Endodermal cell (in vitro differentiated cells): ENCODE results near the gene FXYD1. TPM values are rescaled to one million over a fixed set of nuclear protein-coding genes. Genes with fewer than 3 reads are reported as not detected.

Experiments used
- DNase-seq: peaks from one replicate; pipeline ENCODE4 v3.0.0-alpha.2; 2017
- H3K27ac ChIP-seq: 2 replicates; pipeline ENCODE4 v1.5.1; 2013; ENCODE audit warnings: mild to moderate bottlenecking, low read depth, low read length, moderate library complexity
- H3K27me3 ChIP-seq: 2 replicates; pipeline ENCODE4 v1.6.1; 2013; ENCODE audit warnings: mild to moderate bottlenecking, low read length, moderate library complexity; ENCODE audit not compliant: insufficient read depth, control insufficient read depth, poor library complexity, severe bottlenecking
- H3K36me3 ChIP-seq: 2 replicates; pipeline ENCODE4 v1.7.0; 2013; ENCODE audit warnings: mild to moderate bottlenecking, low read length, moderate library complexity; ENCODE audit not compliant: control insufficient read depth, insufficient read depth
- H3K4me1 ChIP-seq: one replicate; pipeline ENCODE4 v1.7.0; 2013; ENCODE audit warnings: low read length; ENCODE audit not compliant: control insufficient read depth, insufficient read depth
- H3K4me3 ChIP-seq: 2 replicates; pipeline ENCODE4 v1.5.1; 2013; ENCODE audit warnings: mild to moderate bottlenecking, low read length, moderate library complexity
- H3K9ac ChIP-seq: 2 replicates; pipeline ENCODE4 v1.6.1; 2013; ENCODE audit warnings: mild to moderate bottlenecking, low read length, moderate library complexity; ENCODE audit not compliant: poor library complexity, severe bottlenecking; ENCODE audit errors: extremely low read depth
- H3K9me3 ChIP-seq: 2 replicates; pipeline ENCODE4 v1.6.1; 2013; ENCODE audit warnings: mild to moderate bottlenecking, low read length, moderate library complexity; ENCODE audit not compliant: control insufficient read depth
- H3K27ac Mint-ChIP-seq: 2 replicates; pipeline ENCODE4 v1.8.0; 2020; ENCODE audit warnings: mixed read lengths
- H3K27me3 Mint-ChIP-seq: 2 replicates; pipeline ENCODE4 v1.8.0; 2021; ENCODE audit warnings: mild to moderate bottlenecking, mixed read lengths; ENCODE audit not compliant: insufficient read depth
- H3K36me3 Mint-ChIP-seq: 2 replicates; pipeline ENCODE4 v1.8.0; 2020; ENCODE audit warnings: low read depth, mixed read lengths
- H3K4me1 Mint-ChIP-seq: 2 replicates; pipeline ENCODE4 v1.8.0; 2020; ENCODE audit warnings: mixed read lengths
- H3K4me3 Mint-ChIP-seq: 2 replicates; pipeline ENCODE4 v1.8.0; 2020; ENCODE audit warnings: mild to moderate bottlenecking, moderate library complexity, mixed read lengths
- H3K9me3 Mint-ChIP-seq: 2 replicates; pipeline ENCODE4 v1.8.0; 2020; ENCODE audit warnings: mild to moderate bottlenecking, mixed read lengths
- CTCF ChIP-seq: fragments of 200-600 bp; sonication (generic); conservative IDR thresholded peaks from 2 replicates; pipeline ENCODE4 v1.5.0; 2021; ENCODE audit warnings: antibody characterized with exemption, mild to moderate bottlenecking
- WGBS, 2 experiments: methylation state at CpG; one replicate each; pipeline versions ENCODE4 v1.1.5 to v1.1.7; 2013; ENCODE audit warnings: missing lambda C conversion rate in 2 of 2, mixed read lengths in 1 of 2; ENCODE audit not compliant: insufficient coverage in 1 of 2, insufficient read length in 1 of 2; 5-methylcytosine and 5-hydroxymethylcytosine counted together
- total RNA-seq, 2 donors: library from RNA; stranded (reverse); fragmentation: NEBNext Ultra II Directional in 1 of 2; extraction: Animal tissue kit (Norgen Biotek cat#: 25700) in 1 of 2; gene quantifications; 2 replicates in 1 of 2; 3 replicates in 1 of 2; pipeline ENCODE4 v1.2.1, GENCODE V29; 2021

The FXYD1 gene
- total RNA-seq, 2 donors from 2014 or later: 0.75 TPM; not detected in 1

- H3K36me3 Mint-ChIP-seq: no peaks in the 10 kb centered on the region
- Histone ChIP-seq H3K9me3 (no peaks in the 10 kb centered on the region), H3K36me3 (no peaks in the 10 kb centered on the region), H3K4me1 (no peaks in the 10 kb centered on the region), H3K9ac (no peak overlapping the region), H3K4me3 (no peak overlapping the region), H3K27ac (no peak overlapping the region), H3K27me3 (no peaks in the 10 kb centered on the region)
- H3K4me3 Mint-ChIP-seq: no peak overlapping the region
- H3K9me3 Mint-ChIP-seq: peaks cover 3% of the 10 kb centered on the region
- TF ChIP-seq CTCF: no peak
- no peak overlapping the region for H3K27ac Mint-ChIP-seq
- no peak for DNase-seq
- H3K27me3 Mint-ChIP-seq: no peaks in the 10 kb centered on the region
- WGBS, 2 experiments: 92 to 95% methylated on average over 8 to 11 of the region's 11 CpGs
- H3K4me1 Mint-ChIP-seq: no peaks in the 10 kb centered on the region
Observed at GRCh38 chr19:35104361-35104760, 34.3 kb upstream of the FXYD1 start.

- no peak overlapping the region for H3K27ac ChIP-seq
- H3K4me1 Mint-ChIP-seq: no peaks in the 10 kb centered on the region
- no peak overlapping the region for H3K27ac Mint-ChIP-seq
- DNase-seq: no peak
- no peak for TF ChIP-seq CTCF
- H3K9me3 Mint-ChIP-seq: peaks cover 3% of the 10 kb centered on the region
- no peaks in the 10 kb centered on the region for H3K4me1 ChIP-seq
- no peak overlapping the region for H3K9ac ChIP-seq
- H3K9me3 ChIP-seq: no peaks in the 10 kb centered on the region
- H3K36me3 Mint-ChIP-seq: no peaks in the 10 kb centered on the region
- H3K27me3 ChIP-seq: no peaks in the 10 kb centered on the region
- H3K27me3 Mint-ChIP-seq: no peaks in the 10 kb centered on the region
- H3K4me3 Mint-ChIP-seq: no peak overlapping the region
- WGBS, 2 experiments: 91 to 100% methylated on average over 2 to 6 of the region's 6 CpGs
- H3K36me3 ChIP-seq: no peaks in the 10 kb centered on the region
- no peak overlapping the region for H3K4me3 ChIP-seq
Observed at GRCh38 chr19:35105047-35105410, 33.6 kb upstream of the FXYD1 start.

DNA sequence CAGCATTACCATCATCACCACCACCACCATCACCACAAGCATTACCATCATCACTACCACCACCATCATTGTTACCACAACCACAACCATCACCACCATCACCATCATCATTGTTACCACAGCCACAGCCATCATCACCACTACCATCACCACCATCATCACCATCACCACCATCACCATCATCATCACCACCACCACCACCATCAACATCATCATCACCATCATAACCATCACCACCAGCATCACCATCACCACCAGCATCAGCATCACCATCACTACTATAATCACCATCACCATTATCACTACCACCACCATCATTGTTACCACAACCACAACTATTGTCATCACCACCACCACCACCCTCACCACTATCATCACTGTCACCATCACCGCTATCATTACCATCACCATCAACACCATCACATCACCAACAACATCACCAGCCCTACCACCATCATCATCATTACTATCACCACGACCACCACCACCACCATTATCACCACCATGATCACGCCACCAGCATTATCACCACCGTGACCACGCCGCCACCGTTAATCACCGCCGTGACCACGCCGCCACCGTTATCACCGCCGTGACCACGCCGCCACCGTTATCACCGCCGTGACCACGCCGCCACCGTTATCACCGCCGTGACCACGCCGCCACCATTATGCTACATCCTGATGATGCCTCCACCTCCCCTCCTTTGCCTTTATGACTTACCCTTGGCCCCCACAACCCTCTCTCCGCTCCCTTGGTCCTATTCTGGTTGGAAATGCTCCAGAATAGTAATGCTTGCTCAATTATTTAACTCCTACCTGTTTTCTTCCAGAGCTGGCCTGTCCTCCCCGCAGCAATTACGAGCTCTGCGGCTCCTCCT is 33.0 kb upstream of the FXYD1 start:
- no peak overlapping the region for H3K4me3 Mint-ChIP-seq

More for the DNA sequence above, 33.0 kb upstream of the FXYD1 start:
- Histone ChIP-seq H3K27ac (no peak overlapping the region), H3K4me3 (no peak overlapping the region), H3K9me3 (no peaks in the 10 kb centered on the region), H3K4me1 (no peaks in the 10 kb centered on the region), H3K9ac (no peak overlapping the region), H3K36me3 (no peaks in the 10 kb centered on the region), H3K27me3 (no peaks in the 10 kb centered on the region)
- no peaks in the 10 kb centered on the region for H3K4me1 Mint-ChIP-seq
- H3K27ac Mint-ChIP-seq: no peak overlapping the region
- H3K27me3 Mint-ChIP-seq: no peaks in the 10 kb centered on the region
- no peak for TF ChIP-seq CTCF
- peaks cover 3% of the 10 kb centered on the region for H3K9me3 Mint-ChIP-seq
- no peaks in the 10 kb centered on the region for H3K36me3 Mint-ChIP-seq
- 92 to 96% methylated on average over 18 to 30 of the region's 30 CpGs for WGBS, 2 experiments
- no peak for DNase-seq
